GM23248 (cell line): ENCODE measurements around the gene GYS1. TPM values are rescaled to one million over a fixed set of nuclear protein-coding genes. Genes with fewer than 3 reads are reported as not detected.

Experiments
- DNase-seq: peaks from one replicate; pipeline ENCODE4 v3.0.0-alpha.2; 2015
- H2AFZ ChIP-seq: fragments of 200-600 bp; sonication (generic); 2 replicates; pipeline ENCODE4 v1.6.1; 2016; ENCODE audit warnings: antibody characterized with exemption
- H3F3A ChIP-seq: fragments of 200-600 bp; sonication (generic); 2 replicates; pipeline ENCODE4 v1.6.1; 2016; ENCODE audit warnings: mild to moderate bottlenecking, antibody characterized with exemption, mixed run types; ENCODE audit not compliant: insufficient read depth
- H3K27ac ChIP-seq: fragments of 200-600 bp; sonication (generic); 2 replicates; pipeline ENCODE4 v1.5.1; 2016; ENCODE audit warnings: mild to moderate bottlenecking
- H3K27me3 ChIP-seq: fragments of 200-600 bp; sonication (generic); replicated peaks from 2 replicates; pipeline ENCODE4 v1.6.1; 2016; ENCODE audit warnings: mild to moderate bottlenecking; ENCODE audit not compliant: insufficient read depth
- H3K36me3 ChIP-seq: fragments of 200-600 bp; sonication (generic); 2 replicates; pipeline ENCODE4 v1.6.1; 2016; ENCODE audit warnings: low read depth, mild to moderate bottlenecking
- H3K4me1 ChIP-seq: fragments of 200-600 bp; sonication (generic); 2 replicates; pipeline ENCODE4 v1.6.1; 2016; ENCODE audit warnings: mild to moderate bottlenecking; ENCODE audit not compliant: insufficient read depth
- H3K4me2 ChIP-seq: fragments of 200-600 bp; sonication (generic); one replicate; pipeline ENCODE4 v1.6.1; 2016; ENCODE audit warnings: mild to moderate bottlenecking; ENCODE audit not compliant: unreplicated experiment
- H3K4me3 ChIP-seq: fragments of 200-600 bp; sonication (generic); 2 replicates; pipeline ENCODE4 v1.5.1; 2016; ENCODE audit warnings: mild to moderate bottlenecking
- H3K79me2 ChIP-seq: fragments of 200-600 bp; sonication (generic); 2 replicates; pipeline ENCODE4 v1.6.1; 2016; ENCODE audit warnings: mild to moderate bottlenecking; ENCODE audit not compliant: insufficient read depth
- H3K9ac ChIP-seq: fragments of 200-600 bp; sonication (generic); 2 replicates; pipeline ENCODE4 v1.6.1; 2016; ENCODE audit warnings: mild to moderate bottlenecking
- H3K9me2 ChIP-seq: fragments of 200-600 bp; sonication (generic); 2 replicates; pipeline ENCODE4 v1.6.1; 2016; ENCODE audit warnings: mixed run types, mild to moderate bottlenecking, moderate library complexity; ENCODE audit not compliant: insufficient read depth
- H3K9me3 ChIP-seq: fragments of 200-600 bp; sonication (generic); one replicate; pipeline ENCODE4 v1.6.1; 2017; ENCODE audit warnings: low read depth
- H4K20me1 ChIP-seq: fragments of 200-600 bp; sonication (generic); 2 replicates; pipeline ENCODE4 v1.6.0; 2016; ENCODE audit not compliant: insufficient read depth
- EZH2 ChIP-seq: fragments of 200-600 bp; sonication (generic); IDR thresholded peaks from 2 replicates; pipeline ENCODE4 v1.6.1; 2018; ENCODE audit warnings: antibody characterized with exemption, mild to moderate bottlenecking; ENCODE audit not compliant: insufficient read depth, poor library complexity, severe bottlenecking
- EZH2phosphoT487 ChIP-seq: fragments of 200-600 bp; sonication (generic); IDR thresholded peaks from 2 replicates; pipeline ENCODE4 v1.6.1; 2018; ENCODE audit warnings: antibody characterized with exemption, moderate library complexity, mild to moderate bottlenecking, low read depth; ENCODE audit not compliant: insufficient read depth
- WGBS, 2 experiments: methylation state at CpG; one replicate each; pipeline ENCODE4 v1.1.6; 2015 to 2017; ENCODE audit warnings: low lambda C conversion rate in 2 of 2, low coverage in 1 of 2; ENCODE audit errors: missing lambda C conversion rate in 2 of 2; 5-methylcytosine and 5-hydroxymethylcytosine counted together
- in situ Hi-C: fragments of 300-500 bp; cut with MboI; formaldehyde crosslinking; loops from 2 replicates; pipeline ENCODE4 v1.15.0; 2020
- polyA plus RNA-seq: library from polyadenylated mRNA; unstranded; fragments of >200 nt; fragmentation: Nextera tagmentation; extraction: Ambion mirVana; gene quantifications from 2 replicates; pipeline ENCODE4 v1.2.1, GENCODE V29; 2016
- total RNA-seq: library from RNA; depleted of rRNA; stranded (reverse); fragments of >200 nt; shearing (Covaris generic); gene quantifications from 2 replicates; pipeline ENCODE4 v1.2.3, GENCODE V29; 2014

Gene GYS1
- total and polyA plus RNA-seq, 2 experiments from 2014 or later: 78.4 to 85.6 TPM

- no peak overlapping the region for H3K27ac ChIP-seq
- in situ Hi-C loops: no loop called here
- H3K27me3 ChIP-seq: no peaks in the 10 kb centered on the region
- peaks cover 22% of the 10 kb centered on the region for H3F3A ChIP-seq
- H3K9me3 ChIP-seq: no peaks in the 10 kb centered on the region
- H3K4me2 ChIP-seq: no peak overlapping the region
- 89 to 96% methylated on average over 8 of the region's 8 CpGs for WGBS, 2 experiments
- H4K20me1 ChIP-seq: no peaks in the 10 kb centered on the region
- peaks cover 31% of the 10 kb centered on the region for H3K79me2 ChIP-seq
- H3K9me2 ChIP-seq: no peaks in the 10 kb centered on the region
- DNase-seq: no peak
- H2AFZ ChIP-seq: no peak overlapping the region
- TF ChIP-seq EZH2: no peak
- no peak for TF ChIP-seq EZH2phosphoT487
- H3K4me3 ChIP-seq: no peak overlapping the region
- peaks cover 15% of the 10 kb centered on the region for H3K4me1 ChIP-seq
- H3K36me3 ChIP-seq: peaks cover 7% of the 10 kb centered on the region; the same call in 1 of the 2 replicates
- no peak overlapping the region for H3K9ac ChIP-seq
These were observed 35.1 kb downstream of the GYS1 start for GRCh38 chr19:48958006-48958405.

GRCh38 chr19:48955308-48955958 is 37.7 kb downstream of the GYS1 start:
- Histone ChIP-seq H3K9me2 (no peaks in the 10 kb centered on the region), H3K79me2 (peaks cover 31% of the 10 kb centered on the region), H3K9ac (peak overlapping the region; percentile 96), H3K4me1 (peaks cover 11% of the 10 kb centered on the region; the same call in 1 of the 2 replicates), H2AFZ (peak overlapping the region; percentile 53; the same call in 1 of the 2 replicates), H3K9me3 (no peaks in the 10 kb centered on the region), H3K27me3 (no peaks in the 10 kb centered on the region), H3K36me3 (peaks cover 7% of the 10 kb centered on the region; the same call in 1 of the 2 replicates), H3K4me2 (peak overlapping the region; percentile 76), H3F3A (peaks cover 16% of the 10 kb centered on the region), H3K27ac (peak overlapping the region; percentile 70), H3K4me3 (peak overlapping the region; percentile 91), H4K20me1 (no peaks in the 10 kb centered on the region)
- no peak for DNase-seq
- WGBS, 2 experiments: 56 to 57% methylated on average over 16 of the region's 16 CpGs
- in situ Hi-C loops: no loop called here
- TF ChIP-seq EZH2phosphoT487 (no peak), EZH2 (no peak)

- H3K4me3 ChIP-seq: peak within 1 kb of the TSS; percentile 91
- 1 to 2% methylated on average over 41 to 63 of the region's 71 CpGs for WGBS, 2 experiments
- peak within 1 kb of the TSS; percentile 86 for H2AFZ ChIP-seq
- no peaks in the 10 kb centered on the region for H3K9me2 ChIP-seq
- no peaks in the 10 kb centered on the region for H3K27me3 ChIP-seq
- H3K79me2 ChIP-seq: peaks cover 31% of the 10 kb centered on the region
- peaks cover 11% of the 10 kb centered on the region; the same call in 1 of the 2 replicates for H3K4me1 ChIP-seq
- H3K9me3 ChIP-seq: no peaks in the 10 kb centered on the region
- peak; percentile 98 for DNase-seq
- H3F3A ChIP-seq: peaks cover 16% of the 10 kb centered on the region
- H3K36me3 ChIP-seq: peaks cover 7% of the 10 kb centered on the region; the same call in 1 of the 2 replicates
- TF ChIP-seq EZH2phosphoT487 (no peak), EZH2 (no peak)
- peak within 1 kb of the TSS; percentile 76 for H3K4me2 ChIP-seq
- no peaks in the 10 kb centered on the region for H4K20me1 ChIP-seq
- H3K9ac ChIP-seq: peak within 1 kb of the TSS; percentile 96
- H3K27ac ChIP-seq: peak within 1 kb of the TSS; percentile 70
- in situ Hi-C loops: no loop called here
These were observed 38.4 kb downstream of the GYS1 start, which contains the start of gene BAX for GRCh38 chr19:48954595-48955307. Gene BAX (plus strand): TSS chr19:48954875. CDS start chr19:48954929, 54 bp downstream.

GRCh38 chr19:48953990-48954594 is 39.0 kb downstream of the GYS1 start:
- Histone ChIP-seq H3K9me3 (no peaks in the 10 kb centered on the region), H2AFZ (peak overlapping the region; percentile 86), H3K27ac (peak overlapping the region; percentile 34), H3K4me3 (peak overlapping the region; percentile 91), H3K36me3 (peaks cover 7% of the 10 kb centered on the region; the same call in 1 of the 2 replicates), H3K27me3 (no peaks in the 10 kb centered on the region), H3K4me2 (peak overlapping the region; percentile 76), H3F3A (peaks cover 15% of the 10 kb centered on the region), H3K4me1 (peaks cover 11% of the 10 kb centered on the region; the same call in 1 of the 2 replicates), H3K9ac (peak overlapping the region; percentile 96), H3K9me2 (no peaks in the 10 kb centered on the region), H4K20me1 (no peaks in the 10 kb centered on the region), H3K79me2 (peaks cover 31% of the 10 kb centered on the region)
- TF ChIP-seq EZH2phosphoT487 (no peak), EZH2 (no peak)
- 53 to 55% methylated on average over 11 of the region's 11 CpGs for WGBS, 2 experiments
- DNase-seq: no peak
- in situ Hi-C loops: no loop called here
